ENCODE results near the gene TUBB2A. TPM values are rescaled to one million over a fixed set of nuclear protein-coding genes. Genes with fewer than 3 reads are reported as not detected.
"Not testable (repeated sequence)": the region's sequence is repeated elsewhere in the genome, so short reads cannot be mapped to it uniquely, and the experiment has no call there.

TUBB2A gene
- total RNA-seq, 1 experiment from 2014 or later, result 89.8 TPM

DNA sequence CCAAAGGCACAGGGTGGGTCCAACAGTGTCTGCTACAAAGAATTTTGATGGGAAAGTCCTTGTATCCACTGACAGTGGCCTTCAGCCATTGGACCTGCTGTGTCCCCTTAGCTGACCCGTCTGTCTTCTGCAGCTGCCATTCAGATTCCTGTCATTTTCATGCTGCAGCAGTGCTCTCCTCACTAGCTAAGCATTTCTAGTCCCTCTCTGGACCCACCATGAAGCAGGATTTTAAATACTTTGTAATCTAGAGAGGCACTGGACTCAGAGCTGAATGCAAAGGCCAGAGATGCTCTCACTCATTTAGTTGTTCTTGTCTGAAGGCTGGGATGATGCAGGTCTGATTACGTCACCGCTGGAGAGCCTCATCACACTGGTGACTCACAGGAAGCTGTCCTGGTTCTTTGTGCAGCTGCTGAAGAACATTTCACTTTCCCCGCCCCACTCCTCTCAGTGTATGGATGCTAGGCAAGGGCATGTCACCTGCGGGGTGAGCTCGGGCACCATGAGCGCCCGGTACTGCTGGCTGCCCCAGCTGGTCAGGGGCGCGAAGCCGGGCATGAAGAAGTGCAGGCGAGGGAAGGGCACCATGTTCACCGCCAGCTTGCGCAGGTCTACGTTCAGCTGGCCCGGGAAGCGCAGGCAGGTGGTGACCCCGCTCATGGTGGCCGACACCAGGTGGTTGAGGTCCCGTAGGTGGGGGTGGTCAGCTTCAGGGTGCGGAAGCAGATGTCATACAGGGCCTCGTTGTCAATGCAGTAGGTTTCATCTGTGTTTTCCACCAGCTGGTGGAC lies 19.4 kb upstream of the TUBB2A start:
- no peak overlapping the region for H3K27ac Mint-ChIP-seq (ENCODE audit: unreplicated experiment)
- ChIA-PET CTCF (no interaction called here), POLR2A (no interaction called here)
- Histone ChIP-seq H3K27me3 (replicated peaks; ENCODE audit: control insufficient read depth, insufficient read depth, low read length) (no peaks in the 10 kb centered on the region), H3K4me1 (peaks cover 14% of the 10 kb centered on the region), H3K36me3 (ENCODE audit: control insufficient read depth, insufficient read depth, low read length) (no peaks in the 10 kb centered on the region), H3K4me3 (ENCODE audit: low read depth, low read length) (no peak overlapping the region), H3K9me3 (no peaks in the 10 kb centered on the region)
- no TSS peak for BruUV-seq (replicated peaks)
- no peaks in the 10 kb centered on the region for H3K36me3 Mint-ChIP-seq (ENCODE audit: insufficient read depth, unreplicated experiment)
- H3K4me1 Mint-ChIP-seq (ENCODE audit: low read depth, unreplicated experiment), result peaks cover 8% of the 10 kb centered on the region
- H3K27me3 Mint-ChIP-seq (ENCODE audit: insufficient read depth, unreplicated experiment), result no peaks in the 10 kb centered on the region
- intact Hi-C loops (cut with micrococcal nuclease; ENCODE audit: unreplicated experiment), result no loop called here
- H3K4me3 Mint-ChIP-seq (ENCODE audit: unreplicated experiment), result no peak overlapping the region
- H3K9me3 Mint-ChIP-seq (ENCODE audit: unreplicated experiment), result no peaks in the 10 kb centered on the region
- peak in 1 of 2 experiments; percentile 44 for DNase-seq
- TF ChIP-seq, protein P1, sequence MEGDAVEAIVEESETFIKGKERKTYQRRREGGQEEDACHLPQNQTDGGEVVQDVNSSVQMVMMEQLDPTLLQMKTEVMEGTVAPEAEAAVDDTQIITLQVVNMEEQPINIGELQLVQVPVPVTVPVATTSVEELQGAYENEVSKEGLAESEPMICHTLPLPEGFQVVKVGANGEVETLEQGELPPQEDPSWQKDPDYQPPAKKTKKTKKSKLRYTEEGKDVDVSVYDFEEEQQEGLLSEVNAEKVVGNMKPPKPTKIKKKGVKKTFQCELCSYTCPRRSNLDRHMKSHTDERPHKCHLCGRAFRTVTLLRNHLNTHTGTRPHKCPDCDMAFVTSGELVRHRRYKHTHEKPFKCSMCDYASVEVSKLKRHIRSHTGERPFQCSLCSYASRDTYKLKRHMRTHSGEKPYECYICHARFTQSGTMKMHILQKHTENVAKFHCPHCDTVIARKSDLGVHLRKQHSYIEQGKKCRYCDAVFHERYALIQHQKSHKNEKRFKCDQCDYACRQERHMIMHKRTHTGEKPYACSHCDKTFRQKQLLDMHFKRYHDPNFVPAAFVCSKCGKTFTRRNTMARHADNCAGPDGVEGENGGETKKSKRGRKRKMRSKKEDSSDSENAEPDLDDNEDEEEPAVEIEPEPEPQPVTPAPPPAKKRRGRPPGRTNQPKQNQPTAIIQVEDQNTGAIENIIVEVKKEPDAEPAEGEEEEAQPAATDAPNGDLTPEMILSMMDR (IDR thresholded peaks at IDR 0.05; ENCODE audit: insufficient read depth in 1 of 2, low read depth in 1 of 2, low read length in 1 of 2, severe bottlenecking in 1 of 2, unreplicated experiment in 1 of 2), result no peak

DNA sequence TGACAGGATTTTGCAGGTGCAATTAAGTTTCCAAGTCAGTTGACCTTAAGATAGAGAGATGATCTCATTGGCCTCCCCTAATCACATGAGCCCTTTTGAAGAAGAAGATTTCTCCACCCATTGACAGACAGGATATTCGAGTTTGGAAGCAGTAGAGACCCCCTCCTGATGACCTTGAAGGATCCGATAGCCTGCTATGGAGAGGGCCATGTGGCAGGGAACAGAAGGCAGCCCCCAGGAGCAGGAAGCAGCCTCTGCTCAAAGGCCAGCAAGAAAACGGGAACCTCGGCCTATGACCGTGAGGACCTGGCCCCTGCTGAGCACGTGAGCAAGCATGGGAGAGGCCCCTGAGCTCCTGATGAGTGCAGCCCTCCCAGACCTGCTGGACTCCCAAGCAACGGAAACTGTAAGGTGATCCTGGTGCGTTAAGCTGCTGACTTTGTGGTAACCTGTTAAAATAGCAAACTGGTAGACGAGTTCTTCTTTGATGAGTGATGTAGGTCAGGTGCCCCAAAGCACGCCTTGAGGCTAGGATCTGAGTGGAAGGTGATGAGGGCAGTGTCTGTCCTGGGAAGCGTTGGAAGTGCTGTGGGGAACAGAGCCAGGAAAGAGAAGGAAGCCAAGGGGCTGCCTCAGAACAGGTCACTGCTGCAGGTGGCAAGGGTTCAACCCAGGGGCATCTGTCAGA lies 18.5 kb upstream of the TUBB2A start:
- ChIA-PET POLR2A (no interaction called here), CTCF (no interaction called here)
- Histone ChIP-seq H3K4me1 (peaks cover 14% of the 10 kb centered on the region), H3K9me3 (no peaks in the 10 kb centered on the region), H3K27me3 (replicated peaks; ENCODE audit: control insufficient read depth, insufficient read depth, low read length) (no peaks in the 10 kb centered on the region), H3K4me3 (ENCODE audit: low read depth, low read length) (no peak overlapping the region), H3K36me3 (ENCODE audit: control insufficient read depth, insufficient read depth, low read length) (no peaks in the 10 kb centered on the region)
- intact Hi-C loops (cut with micrococcal nuclease; ENCODE audit: unreplicated experiment), result no loop called here
- H3K27me3 Mint-ChIP-seq (ENCODE audit: insufficient read depth, unreplicated experiment), result no peaks in the 10 kb centered on the region
- no peak overlapping the region for H3K4me3 Mint-ChIP-seq (ENCODE audit: unreplicated experiment)
- TF ChIP-seq, protein P1 (IDR thresholded peaks at IDR 0.05; ENCODE audit: insufficient read depth in 1 of 2, low read depth in 1 of 2, low read length in 1 of 2, severe bottlenecking in 1 of 2, unreplicated experiment in 1 of 2), result no peak
- H3K9me3 Mint-ChIP-seq (ENCODE audit: unreplicated experiment), result no peaks in the 10 kb centered on the region
- no TSS peak for BruUV-seq (replicated peaks)
- DNase-seq, result no peak
- H3K27ac Mint-ChIP-seq (ENCODE audit: unreplicated experiment), result peak overlapping the region; percentile 15
- peaks cover 8% of the 10 kb centered on the region for H3K4me1 Mint-ChIP-seq (ENCODE audit: low read depth, unreplicated experiment)
- no peaks in the 10 kb centered on the region for H3K36me3 Mint-ChIP-seq (ENCODE audit: insufficient read depth, unreplicated experiment)

DNA sequence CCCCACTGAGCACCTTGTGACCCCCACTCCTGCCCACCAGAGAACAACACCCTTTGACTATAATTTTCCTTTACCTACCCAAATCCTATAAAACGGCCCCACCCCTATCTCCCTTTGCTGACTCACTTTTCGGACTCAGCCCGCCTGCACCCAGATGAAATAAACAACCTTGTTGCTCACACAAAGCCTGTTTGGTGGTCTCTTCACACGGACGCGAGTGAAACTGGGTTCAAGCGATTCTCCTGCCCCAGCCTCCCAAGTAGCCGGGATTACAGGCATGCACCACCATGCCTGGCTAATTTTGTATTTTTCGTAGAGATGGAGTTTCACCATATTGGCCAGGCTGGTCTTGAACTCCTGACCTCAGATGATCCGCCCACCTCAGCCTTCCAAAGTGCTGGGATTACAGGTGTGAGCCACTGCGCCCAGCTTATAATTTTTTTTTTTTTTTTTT lies 16.3 kb upstream of the TUBB2A start:
- H3K36me3 ChIP-seq (ENCODE audit: control insufficient read depth, insufficient read depth, low read length); H3K36me3 Mint-ChIP-seq (ENCODE audit: insufficient read depth, unreplicated experiment); DNase-seq; intact Hi-C loops (cut with micrococcal nuclease; ENCODE audit: unreplicated experiment); H3K4me3 ChIP-seq (ENCODE audit: low read depth, low read length); H3K27me3 ChIP-seq (replicated peaks; ENCODE audit: control insufficient read depth, insufficient read depth, low read length); H3K4me3 Mint-ChIP-seq (ENCODE audit: unreplicated experiment); H3K4me1 Mint-ChIP-seq (ENCODE audit: low read depth, unreplicated experiment); H3K27me3 Mint-ChIP-seq (ENCODE audit: insufficient read depth, unreplicated experiment); H3K27ac Mint-ChIP-seq (ENCODE audit: unreplicated experiment); CTCF ChIA-PET; BruUV-seq (replicated peaks); H3K9me3 Mint-ChIP-seq (ENCODE audit: unreplicated experiment); H3K9me3 ChIP-seq: not testable (repeated sequence)
- peaks cover 14% of the 10 kb centered on the region for H3K4me1 ChIP-seq
- POLR2A ChIA-PET, result interaction anchor here (0.6 kb wide), 1 partner anchor 380 kb away, joined by 3 read pairs; no protein-coding TSS in a partner anchor

DNA sequence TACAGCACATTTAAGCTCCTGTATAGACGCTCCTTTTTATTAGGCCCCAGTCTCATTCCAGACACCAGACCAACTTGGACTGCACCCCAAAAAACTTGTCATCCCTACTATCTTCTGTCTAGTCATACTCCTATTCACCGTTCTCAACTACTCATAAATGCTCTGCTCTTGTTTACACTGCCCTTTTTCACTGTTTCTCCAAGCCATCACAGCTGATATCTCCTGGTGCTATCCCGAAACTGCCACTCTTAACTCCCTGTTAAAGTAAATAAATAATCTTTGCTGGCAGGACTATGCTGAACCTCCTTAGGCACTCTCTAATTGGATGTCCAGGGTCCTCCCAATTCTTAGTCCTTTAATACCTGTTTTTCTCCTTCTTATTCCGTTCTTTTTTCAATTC lies 15.4 kb upstream of the TUBB2A start:
- CTCF ChIA-PET; POLR2A ChIA-PET; BruUV-seq (replicated peaks); intact Hi-C loops (cut with micrococcal nuclease; ENCODE audit: unreplicated experiment); H3K27me3 ChIP-seq (replicated peaks; ENCODE audit: control insufficient read depth, insufficient read depth, low read length); H3K9me3 ChIP-seq; H3K4me1 Mint-ChIP-seq (ENCODE audit: low read depth, unreplicated experiment); H3K27ac Mint-ChIP-seq (ENCODE audit: unreplicated experiment); H3K27me3 Mint-ChIP-seq (ENCODE audit: insufficient read depth, unreplicated experiment); DNase-seq; H3K4me3 Mint-ChIP-seq (ENCODE audit: unreplicated experiment); H3K4me3 ChIP-seq (ENCODE audit: low read depth, low read length); H3K9me3 Mint-ChIP-seq (ENCODE audit: unreplicated experiment); H3K36me3 Mint-ChIP-seq (ENCODE audit: insufficient read depth, unreplicated experiment); H3K36me3 ChIP-seq (ENCODE audit: control insufficient read depth, insufficient read depth, low read length): not testable (repeated sequence)
- peaks cover 14% of the 10 kb centered on the region for H3K4me1 ChIP-seq

DNA sequence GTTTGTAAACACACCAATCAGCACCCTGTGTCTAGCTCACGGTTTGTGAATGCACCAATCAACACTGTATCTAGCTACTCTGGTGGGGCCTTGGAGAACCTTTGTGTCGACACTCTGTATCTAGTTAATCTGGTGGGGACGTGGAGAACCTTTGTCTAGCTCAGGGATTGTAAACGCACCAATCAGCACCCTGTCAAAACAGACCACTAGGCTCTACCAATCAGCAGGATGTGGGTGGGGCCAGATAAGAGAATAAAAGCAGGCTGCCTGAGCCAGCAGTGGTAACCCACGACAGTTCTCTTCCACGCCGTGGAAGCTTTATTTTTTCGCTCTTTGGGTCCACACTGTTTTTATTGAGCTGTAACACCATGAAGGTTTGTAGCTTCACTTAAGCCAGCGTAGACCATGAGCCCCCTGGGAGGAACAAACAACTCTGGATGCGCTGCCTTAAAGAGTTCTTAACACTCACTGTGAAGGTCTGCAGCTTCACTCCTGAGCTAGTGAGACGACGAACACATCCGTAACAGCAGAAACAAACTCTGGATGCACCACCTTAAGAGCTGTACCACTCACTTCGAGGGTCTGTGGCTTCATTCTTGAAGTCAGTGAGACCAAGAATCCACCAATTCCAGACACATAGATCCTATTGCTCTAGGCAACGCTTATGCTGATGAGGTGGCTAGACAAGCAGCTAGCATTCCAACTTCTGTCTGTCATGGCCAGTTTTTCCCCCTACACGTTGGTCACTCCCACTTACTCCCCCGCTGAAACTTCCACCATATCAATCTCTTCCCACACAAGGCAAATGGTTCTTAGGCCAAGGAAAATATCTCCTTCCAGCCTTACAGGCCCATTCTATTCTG lies 14.2 kb upstream of the TUBB2A start:
- H3K4me3 Mint-ChIP-seq (ENCODE audit: unreplicated experiment); DNase-seq; POLR2A ChIA-PET; H3K27ac Mint-ChIP-seq (ENCODE audit: unreplicated experiment); H3K27me3 Mint-ChIP-seq (ENCODE audit: insufficient read depth, unreplicated experiment); H3K27me3 ChIP-seq (replicated peaks; ENCODE audit: control insufficient read depth, insufficient read depth, low read length); H3K9me3 Mint-ChIP-seq (ENCODE audit: unreplicated experiment); intact Hi-C loops (cut with micrococcal nuclease; ENCODE audit: unreplicated experiment); H3K36me3 Mint-ChIP-seq (ENCODE audit: insufficient read depth, unreplicated experiment); BruUV-seq (replicated peaks); H3K36me3 ChIP-seq (ENCODE audit: control insufficient read depth, insufficient read depth, low read length); H3K4me3 ChIP-seq (ENCODE audit: low read depth, low read length); H3K9me3 ChIP-seq: not testable (repeated sequence)
- CTCF ChIA-PET, result interaction anchor here (1.0 kb wide), 1 partner anchor 14 kb away, joined by 4 read pairs; the partner anchor contains the start of gene TUBB2A
- peaks cover 14% of the 10 kb centered on the region for H3K4me1 Mint-ChIP-seq (ENCODE audit: low read depth, unreplicated experiment)
- peaks cover 19% of the 10 kb centered on the region for H3K4me1 ChIP-seq
